ENCODE results near the gene USP2.
A peak's percentile ranks its signal among the peaks of the same experiment; 100 is the strongest.

The USP2 gene

DNA sequence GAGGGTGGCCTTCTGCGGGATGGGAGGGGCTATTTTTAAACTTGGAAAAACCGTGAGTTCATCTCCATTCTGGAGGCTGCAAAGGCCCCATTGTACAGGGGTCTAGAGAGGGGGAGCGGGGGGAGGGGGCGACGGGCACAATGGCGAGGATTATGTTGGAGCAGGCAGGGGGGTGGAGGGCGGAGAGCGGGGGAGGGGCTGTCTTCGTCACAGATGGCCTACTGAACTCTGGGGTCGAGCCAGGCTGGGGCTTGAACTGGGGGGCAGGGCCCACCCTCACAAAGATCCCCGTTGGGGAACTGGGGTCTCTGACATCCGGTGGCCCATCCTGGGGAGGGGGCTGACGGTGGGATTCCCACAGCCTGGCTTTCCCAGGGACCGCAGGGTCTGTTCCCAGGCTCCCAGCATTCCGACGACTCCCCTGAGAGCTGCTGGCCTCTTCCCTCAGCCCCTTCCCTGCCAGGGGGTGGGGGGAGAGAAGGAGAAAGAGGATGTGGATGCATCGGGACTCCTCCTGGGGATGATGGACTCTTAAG is 61.2 kb downstream of the USP2 start:
- no peak for DNase-seq

DNA sequence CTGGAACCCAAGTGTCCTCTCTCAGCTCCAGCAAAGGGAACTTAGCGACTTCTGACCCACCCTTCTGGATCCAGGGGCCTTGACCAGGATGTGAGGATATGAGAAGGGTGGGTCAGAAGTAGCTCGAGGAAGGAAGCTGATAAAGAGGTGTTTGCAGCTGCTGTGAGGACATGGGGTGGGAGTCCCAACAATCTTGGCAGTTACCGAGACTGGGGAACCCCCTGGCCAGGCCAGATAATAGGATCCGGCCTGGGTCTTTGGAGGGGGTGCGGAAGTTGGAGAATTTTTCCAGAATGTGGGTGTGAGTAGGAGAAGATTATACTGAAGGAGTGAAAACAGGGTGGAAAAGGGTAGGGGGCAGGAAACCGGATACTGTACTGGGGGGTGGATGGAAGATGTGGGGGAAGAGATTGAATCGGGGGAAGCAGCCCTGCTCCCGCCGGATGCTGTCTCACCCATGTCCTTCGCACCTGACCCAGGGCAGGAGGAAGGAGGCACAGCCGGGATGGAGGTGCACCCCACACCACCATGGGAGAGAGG is 61.7 kb downstream of the USP2 start:
- DNase-seq, result peak; percentile 0

DNA sequence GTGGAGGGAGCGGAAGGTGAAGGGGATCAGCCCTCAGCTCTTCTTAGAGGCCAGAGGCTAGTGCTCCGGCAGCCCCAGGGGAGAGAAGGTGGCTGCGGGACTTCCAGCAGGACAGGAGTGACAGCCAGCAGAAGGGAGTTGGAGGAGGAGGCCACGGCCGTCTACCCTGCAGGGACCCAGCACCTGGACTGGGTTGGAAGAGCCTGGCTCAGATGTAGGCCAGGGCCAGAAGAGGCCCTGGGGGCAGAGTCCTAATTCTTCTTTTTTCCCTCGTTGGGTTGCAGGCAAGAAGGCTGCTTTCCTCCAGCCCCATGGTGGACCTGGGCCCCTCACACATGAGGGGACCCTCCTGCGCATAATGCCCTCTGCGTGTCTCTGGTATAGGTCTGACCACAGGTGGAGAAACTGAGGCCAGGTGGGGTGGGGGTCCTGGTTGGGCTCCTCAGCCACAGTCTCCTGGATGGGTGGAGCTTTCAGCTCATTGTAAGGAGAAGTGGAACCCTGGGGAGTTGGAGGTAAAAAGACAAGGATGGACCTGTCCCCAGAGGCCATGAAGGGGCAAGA is 62.3 kb downstream of the USP2 start:
- DNase-seq, result no peak

DNA sequence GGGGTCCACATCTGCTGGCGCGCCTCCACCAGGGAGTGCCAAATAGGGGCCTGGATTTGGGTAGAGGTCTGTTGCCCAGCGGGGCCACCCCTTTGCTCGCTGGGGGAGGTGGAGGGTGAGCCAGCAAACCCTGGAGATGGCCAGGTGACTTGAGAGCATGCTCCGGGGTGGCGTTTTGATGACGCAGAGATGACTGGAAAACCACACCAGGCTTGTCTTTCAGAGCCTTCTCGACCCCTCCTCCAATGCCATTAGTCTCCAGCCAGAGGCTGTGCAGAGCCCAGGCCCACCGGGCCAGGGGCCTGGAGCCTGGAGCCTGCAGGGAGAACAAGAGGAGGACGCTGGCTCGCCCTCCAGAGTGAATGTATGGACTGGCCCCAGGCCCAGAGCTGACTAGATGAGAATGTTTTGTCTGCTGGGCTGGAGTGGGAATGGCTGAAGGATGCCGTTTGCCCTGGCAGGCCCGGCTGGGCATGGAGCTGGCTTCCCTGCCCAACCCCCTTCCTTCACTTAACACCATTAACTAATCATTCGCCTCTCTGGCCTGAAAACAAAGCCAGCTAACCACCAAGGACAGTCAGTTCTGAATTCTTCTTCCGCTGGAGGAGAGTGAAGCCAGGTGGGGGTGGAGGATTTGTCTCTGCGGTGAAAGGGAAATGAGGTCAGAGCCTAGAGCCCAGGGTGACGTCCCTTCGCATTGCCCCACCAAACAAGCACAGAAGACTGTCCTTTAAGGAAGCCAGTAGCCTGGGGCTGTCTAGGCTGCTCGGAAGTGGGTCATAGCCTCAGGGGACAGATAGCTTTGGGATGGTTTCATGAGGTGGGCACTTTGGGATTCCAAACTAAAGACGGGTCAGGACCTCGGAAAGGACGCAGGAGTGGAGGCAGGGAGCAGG is 63.0 kb downstream of the USP2 start:
- DNase-seq, result peak; percentile 61

DNA sequence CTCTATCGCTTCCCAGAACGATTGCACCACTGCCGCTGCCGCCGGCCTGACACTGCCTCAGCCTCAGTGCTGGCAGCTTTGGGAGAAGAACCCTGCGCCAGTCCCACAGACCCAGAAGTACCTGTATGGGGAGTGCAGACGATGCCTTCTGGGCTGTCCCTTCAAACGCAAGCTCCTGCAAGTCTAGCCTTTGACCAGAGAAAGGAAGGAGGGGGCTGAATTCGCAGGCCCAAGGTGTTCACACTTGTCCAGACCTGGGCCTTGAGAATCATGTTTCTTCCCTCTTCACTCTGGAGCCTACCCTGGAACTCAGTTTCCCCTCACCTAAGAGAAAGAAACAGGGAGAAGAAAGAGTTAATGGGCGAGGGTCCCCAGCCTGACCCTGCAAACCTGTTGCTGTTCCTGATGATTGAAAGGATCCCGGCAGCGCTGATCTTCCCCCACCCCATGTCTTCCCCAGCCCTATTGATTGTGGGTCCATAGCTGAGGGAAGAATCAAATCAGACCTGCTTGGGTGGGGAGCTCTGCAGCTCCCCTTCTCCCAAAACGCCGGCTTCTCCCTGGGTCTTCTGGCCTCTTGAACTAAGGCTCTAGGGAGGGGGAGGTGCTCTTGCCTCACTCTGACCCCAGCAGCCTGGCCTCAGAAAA is 63.8 kb downstream of the USP2 start:
- no peak for DNase-seq

DNA sequence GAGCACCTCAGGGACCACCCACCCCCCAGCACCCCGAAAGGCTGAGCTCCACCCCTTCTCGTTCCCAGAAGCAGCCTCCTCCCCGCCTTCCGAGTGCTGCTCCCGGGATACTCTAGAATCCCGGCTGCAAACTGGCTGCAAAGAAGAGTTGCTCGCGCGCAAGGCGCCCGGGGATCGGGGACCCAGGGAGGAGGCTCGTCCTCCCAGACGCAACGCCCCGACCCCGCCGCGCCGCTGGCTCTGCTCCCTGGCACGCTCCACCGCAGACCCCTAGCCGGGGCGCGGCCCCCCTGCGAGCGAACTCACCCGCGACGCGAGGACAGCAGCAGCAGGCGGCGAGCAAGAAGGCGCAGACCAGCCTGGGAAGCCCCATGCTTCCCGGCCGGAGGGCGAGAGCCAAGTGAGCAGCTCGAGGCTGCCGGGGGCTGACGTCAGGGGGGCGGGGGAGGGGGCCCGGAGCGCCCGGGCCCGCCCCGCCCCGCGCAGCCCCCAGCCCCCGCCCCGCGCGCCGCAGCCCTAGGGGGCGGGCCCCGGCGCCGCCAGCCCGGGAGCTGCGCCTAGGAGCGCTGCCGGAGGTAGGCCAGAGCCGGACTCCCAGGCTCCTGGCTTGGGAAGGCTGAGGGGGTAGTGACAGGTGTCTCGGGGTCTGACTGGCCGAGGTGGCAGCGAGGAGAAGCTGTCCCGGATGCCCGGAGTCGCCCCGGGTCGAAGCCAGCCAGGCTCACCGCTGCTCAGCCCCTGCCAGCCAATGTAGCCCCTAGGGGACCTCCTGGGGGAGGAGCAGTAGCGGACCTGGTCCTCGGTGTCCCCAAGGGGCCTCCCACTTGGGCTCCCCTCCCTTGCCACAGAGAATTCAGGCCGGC is 64.5 kb downstream of the USP2 start, which contains the start of gene MCAM:
MCAM (minus strand) TSS at position 402 of the 863 bp plus-strand sequence; CDS start at position 373, 29 bp downstream.
- DNase-seq, result peak; percentile 42

DNA sequence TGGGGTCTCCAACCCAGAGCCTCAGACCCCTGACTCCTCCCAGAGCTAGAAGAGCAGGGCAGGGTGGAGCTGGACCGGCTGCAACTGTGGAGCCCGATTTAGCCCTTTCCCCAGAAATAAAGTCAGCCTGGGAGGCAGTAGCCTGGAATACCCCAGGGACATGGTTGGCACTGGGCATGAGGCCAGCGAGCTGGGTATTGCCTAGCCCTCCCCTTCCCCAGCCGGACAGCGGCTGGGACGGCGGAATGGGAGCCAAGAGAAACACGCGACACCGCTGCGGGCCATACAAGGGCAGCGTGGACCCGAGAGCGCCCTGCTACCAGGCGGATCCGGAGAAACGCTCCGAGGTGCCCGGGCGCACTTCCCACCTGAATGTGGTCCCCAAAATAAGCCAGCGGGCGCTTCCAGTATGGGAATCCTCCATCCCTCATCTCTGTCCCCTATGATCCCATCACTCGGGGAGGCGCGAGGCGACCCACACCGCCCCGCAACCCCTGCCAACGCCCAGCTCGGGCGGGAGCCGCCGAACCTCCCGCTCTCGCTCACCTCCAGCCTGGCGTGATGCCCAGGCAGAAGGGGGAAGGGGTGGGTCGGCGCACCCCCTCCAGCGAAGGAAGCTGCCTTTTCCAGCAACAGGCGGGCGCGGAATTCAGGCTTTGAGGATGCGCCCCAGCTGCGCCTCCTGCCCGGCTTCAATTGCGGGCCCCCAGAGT is 65.3 kb downstream of the USP2 start:
- DNase-seq, result peak; percentile 33

DNA sequence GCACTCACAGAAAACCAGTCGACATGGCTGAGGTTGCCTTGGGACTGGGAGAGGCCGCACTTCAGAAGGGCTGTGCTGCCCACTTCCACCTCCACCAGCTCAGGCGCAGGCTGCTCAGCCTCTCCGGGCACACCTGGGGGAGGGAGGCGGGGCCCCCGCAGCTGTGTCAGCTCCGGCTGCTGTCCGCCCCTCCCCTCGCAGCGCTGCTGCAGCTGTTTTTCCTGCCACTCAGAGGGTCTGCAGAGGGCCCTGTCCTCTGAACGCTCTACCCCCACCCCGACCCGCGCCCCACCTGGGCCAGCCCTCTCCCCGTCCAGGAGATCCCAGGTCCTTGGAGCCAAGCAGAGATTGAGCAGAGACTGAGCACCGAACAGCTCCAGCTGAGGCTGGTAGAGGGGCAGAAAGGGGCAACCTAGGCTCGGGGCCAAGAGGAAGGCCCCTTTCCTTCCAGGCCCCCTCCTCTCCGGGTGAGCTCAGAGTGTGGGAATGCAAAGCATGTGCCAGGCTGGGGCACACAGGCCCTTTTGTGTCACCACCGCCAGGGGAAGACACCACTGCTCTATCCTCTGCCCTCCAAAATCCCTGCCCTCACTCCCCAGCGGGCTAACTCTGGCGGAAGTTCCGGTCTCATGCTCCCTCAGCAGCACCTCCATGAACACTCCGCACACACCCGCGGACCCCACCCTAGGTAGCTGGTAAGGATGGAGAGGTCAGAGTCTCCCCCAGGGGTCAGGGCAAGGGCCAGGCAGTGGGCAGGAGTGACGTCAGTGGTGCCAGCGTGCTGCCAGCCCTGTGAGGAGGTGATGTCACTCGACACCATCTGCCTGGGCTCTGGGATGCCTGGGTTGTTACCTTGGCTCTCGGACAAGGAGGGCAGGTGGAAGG is 66.1 kb downstream of the USP2 start:
- DNase-seq, result peak; percentile 45

DNA sequence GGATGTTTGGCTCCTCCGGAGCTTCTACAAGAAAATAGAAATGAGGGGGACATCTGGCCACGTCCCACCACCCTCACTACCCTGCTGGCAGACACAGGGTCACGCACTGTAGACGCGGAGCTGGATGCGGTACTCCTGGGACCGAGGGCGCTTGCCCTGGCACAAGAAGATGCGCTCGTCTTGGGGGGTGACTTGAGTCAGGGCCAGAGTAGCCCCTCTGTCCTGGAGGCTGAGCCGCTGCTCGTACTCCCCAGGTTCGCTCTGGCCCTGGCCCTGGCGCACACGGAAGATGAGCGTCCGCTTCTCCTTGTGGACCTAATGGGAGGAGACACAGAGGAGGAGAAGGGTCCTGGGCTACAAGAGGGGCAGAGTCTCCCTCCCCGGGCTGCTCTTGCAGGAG is 66.8 kb downstream of the USP2 start:
- DNase-seq, result no peak

DNA sequence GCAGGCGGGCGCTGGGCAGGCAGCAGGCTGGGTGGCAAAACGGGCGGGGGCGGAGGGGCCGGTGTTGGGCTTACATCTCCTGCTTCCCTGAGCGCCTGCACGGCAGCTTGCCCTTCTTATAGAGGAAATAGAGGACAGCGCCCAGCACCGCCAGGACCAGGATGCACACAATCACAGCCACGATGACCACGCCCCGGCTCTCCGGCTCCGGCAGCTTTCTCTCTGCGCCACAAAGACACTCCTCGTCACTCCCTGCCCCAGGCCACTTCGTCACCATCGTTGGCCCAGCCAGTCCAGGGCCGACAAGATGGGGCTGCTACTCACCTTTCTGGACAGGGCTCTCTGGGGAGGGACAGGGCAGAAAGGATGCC is 70.8 kb downstream of the USP2 start:
- no peak for DNase-seq

DNA sequence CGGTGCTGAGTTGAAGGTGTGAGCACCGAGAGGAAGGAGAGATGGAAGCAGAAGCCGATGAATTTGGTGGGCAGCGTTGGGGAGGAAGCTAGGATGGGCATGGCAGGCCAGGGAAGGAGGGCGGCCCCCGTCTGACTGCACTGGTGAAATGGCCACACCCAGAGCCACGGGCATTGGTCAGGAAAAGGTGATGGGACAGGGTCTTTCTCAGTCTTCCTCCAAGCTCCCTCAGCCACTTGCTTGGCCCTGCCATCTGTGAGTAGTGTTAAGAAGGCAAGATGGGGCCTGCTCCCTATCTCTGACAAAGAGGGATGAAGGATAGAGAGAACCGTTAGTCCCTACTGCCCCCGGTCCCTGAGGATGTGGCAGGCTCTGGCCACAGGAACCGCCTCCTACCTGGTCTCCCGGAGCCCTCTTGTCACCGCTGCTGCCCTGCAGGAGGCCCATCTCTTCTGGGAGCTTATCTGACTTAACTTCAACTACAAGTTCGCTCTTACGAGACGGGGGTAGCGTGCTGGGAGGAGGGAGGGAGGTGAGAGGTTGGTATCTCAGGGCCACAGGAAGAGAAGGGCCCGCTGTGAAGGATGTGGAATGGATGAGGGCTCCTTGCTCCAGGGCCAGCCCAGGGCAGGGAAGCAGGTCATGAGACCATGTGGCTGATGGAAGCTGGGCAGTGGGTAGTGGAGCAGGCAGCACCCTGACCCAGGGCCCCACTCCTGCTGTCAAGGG is 71.4 kb downstream of the USP2 start:
- no peak for DNase-seq

DNA sequence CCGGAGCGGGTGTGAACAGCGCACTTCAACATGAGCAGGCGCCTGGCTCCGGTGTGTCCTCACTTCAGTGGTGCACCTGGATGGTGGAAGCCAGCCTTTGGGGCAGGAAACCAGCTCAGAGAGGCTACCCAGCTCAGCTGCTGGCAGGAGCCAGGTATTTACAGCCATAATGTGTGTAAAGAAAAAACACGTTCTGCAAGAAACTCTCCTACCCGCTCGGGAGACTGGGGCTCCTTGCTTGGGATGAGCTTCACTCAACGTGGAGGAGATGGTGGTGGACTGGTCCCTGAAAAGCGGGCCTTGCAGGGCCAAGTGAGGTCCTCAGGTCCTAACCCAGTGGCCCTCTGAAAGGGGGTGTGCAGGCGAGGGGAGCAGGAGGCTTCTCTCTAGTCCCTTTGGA is 72.1 kb downstream of the USP2 start:
- no peak for DNase-seq

DNA sequence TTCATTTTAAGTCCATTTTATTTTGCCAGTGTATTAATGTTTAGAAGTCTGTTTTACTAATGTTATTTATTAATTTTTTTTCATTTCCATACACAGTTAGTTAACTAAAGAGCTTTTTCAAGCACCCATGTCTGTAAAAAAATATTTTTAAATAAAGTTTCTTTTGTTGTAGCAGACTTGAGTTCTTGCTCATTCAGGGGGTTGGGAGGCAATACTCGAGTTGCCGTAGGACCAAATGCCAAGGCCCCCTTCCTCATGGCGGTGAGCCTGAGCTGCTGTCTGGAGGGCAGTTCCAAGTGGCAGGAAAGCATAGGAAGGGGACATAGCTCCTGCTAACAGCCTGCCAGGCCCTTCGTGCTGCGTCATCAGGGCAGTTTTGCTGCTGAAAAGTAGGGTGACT is 73.5 kb downstream of the USP2 start:
- DNase-seq, result no peak

DNA sequence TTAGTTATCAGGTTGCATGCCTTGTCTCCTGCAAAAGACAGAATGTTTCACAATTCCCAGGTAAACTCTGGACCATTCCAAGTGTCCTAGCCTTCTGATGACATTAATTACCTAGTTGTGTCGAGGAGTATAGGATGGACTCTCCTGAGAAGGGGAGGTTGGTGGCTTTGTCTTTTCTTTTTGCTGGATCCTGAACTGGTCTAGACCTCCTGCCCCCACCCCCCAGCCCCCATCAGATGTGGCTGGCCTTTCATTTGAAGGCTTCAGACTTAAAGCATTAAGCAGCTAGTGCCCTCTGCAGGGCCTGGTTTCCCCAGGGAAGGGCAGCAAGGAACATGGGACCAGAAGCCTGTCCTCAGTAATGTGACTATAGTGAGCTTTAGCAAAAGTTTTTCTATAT is 74.3 kb downstream of the USP2 start:
- DNase-seq, result no peak

DNA sequence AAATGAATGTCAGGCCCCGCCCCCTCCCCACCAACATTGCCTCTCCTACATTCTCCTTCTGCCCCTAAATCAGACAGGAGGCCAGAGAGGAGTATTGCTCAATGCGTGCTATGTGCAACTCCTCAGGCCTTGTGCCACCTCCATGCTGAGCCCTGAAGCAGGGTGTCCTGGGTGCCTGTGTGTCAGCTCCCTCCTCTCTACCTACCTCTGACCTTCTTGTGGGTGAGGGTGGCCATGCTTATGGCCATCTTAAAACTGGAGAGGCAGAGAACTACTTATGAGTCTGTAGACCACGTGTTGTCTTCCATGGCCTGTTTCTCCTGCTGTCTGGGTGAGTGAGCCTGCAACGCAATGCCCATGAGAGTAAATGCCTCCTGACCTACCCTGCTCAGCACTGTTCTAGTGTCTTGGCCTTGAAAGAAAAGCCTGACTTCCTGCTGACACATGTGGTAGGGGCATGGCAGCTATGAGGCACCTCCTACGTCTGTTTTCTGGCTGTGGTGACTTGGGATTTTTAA is 75.1 kb downstream of the USP2 start:
- no peak for DNase-seq

DNA sequence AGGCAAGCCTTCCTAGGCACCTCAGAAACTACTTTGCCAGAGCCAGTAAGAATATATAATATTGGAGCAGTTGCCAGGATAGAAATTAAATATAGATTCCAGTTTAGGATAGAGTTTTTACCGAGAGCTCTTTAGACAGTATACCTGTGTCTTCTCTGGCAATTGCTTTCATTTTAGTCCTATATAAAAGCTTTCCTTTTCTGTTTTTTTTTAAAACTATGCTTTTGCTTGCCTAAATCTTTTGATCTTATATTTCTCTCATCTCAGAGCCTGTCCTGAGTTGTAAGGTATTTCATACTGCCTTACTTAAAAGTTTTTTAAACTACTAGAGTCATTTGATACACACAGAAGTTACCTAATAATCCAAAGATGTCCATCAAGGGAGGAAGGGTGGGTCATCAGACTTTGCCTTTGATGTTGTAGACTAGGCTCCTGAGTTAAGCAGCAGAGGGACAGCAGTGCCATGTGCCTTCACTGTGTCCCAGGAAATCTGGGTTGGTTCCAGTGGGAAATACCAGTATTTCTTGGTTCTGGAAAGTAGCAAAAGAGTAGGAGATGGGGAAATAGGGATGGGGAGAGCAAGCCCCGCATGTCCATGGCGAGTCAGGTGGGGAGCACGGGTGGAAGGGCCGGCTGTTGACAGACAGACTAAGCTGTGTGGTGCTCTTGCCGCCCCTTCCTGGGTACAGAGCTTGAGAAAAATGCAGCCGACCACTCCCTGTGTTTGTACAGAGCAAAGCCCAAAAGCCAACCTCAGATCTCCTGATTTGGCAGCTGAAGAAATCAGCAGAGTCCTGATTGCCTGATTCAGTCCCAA is 75.7 kb downstream of the USP2 start:
- no peak for DNase-seq

All from EL (cell line).